KBM-7 (cell line): ENCODE measurements around the gene CEMIP2.
A peak's percentile ranks its signal among the peaks of the same experiment; 100 is the strongest.
"Not testable (repeated sequence)": the region's sequence is repeated elsewhere in the genome, so short reads cannot be mapped to it uniquely, and the experiment has no call there.

Experiments used
- DNase-seq: peaks from one replicate; pipeline ENCODE4 v3.0.0-alpha.2; 2015
- in situ Hi-C: fragments of 300-500 bp; cut with MboI; formaldehyde crosslinking; loops from 2 replicates; pipeline ENCODE4 v1.14.3; 2020; ENCODE audit warnings: low sequenced_read_pairs, low pct_unique_long_range_greater_than_20kb, mixed read lengths

CEMIP2 gene

DNA sequence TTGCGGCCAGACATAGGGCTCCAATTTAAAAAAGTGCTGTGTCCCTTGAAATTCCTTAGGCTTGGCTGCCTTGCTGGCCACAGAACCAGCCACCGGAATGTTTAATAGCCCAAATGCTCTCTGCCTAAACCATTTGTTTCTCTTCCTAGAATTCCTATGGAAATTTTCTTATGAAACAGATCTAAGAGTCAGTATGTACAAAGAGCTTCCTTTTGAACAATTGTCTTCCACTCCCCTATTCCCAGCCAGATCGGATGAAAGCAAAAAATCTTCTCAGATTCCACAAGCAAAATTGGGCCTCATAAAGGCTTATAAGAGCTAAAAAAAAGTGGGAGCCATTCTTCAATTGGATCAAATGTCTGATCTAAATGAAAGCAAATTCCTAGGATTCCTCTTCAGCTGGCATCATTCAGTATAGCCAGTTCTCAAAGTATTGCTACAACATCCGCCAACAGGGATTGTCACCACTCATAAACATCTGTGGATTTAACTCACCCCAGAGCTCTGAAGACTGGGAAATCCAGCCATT is 104.3 kb downstream of the CEMIP2 start:
- in situ Hi-C loops: no loop called here
- DNase-seq: no peak

DNA sequence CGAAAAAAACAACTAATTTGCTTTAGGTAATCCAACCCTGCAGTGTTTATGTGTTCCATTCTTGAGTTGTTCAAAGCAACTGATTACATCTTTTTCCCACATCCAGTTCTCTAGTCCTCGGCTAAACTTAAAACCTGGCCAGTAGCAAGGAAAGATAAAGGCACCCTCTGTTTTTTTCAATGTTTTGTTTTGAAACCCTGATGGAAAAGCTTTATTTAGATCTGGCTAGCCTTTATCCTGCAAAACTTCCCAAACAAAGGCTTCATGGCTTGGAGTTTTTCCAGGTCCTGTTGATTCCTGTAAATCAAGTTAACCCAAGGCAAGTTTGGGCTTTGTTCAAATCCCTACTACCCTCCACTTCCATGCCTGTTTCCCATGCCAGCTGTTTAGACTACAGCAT is 105.1 kb downstream of the CEMIP2 start:
- in situ Hi-C loops: no loop called here
- DNase-seq: no peak

DNA sequence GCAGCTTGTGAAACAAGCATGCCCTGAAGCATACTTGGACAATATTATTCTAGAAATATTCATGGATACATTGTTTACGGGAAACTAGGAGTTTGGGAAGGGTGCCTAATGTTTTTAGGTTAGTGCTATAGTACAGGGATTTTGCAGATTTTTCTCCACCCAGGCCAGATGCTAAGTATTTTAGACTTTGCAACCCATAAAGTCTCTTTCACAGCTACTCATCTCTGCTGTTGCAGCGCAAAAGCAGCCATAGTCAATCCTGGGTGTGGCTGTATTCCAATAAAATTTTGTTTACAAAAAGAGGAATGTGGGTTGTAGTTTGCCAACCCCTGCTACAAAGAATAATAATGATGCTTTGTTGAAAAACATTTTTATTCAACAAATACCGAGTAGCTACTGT is 106.2 kb downstream of the CEMIP2 start:
- in situ Hi-C loops: no loop called here
- no peak for DNase-seq

DNA sequence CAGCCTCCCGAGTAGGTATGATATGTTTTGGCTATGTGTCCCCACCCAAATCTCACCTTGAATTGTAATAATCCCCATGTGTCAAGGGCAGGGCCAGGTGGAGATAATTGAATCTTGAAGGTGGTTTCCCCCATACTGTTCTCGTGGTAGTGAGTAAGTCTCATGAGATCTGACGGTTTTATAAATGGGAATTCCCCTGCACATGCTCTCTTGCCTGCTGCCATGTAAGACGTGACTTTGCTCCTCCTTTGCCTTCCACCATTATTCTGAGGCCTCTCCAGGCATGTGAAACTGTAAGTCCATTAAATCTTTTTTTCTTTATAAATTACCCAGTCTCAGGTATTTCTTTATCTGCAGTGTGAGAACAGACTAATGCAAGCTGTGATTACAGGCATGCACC is 111.0 kb downstream of the CEMIP2 start:
- DNase-seq, in situ Hi-C loops: not testable (repeated sequence)

DNA sequence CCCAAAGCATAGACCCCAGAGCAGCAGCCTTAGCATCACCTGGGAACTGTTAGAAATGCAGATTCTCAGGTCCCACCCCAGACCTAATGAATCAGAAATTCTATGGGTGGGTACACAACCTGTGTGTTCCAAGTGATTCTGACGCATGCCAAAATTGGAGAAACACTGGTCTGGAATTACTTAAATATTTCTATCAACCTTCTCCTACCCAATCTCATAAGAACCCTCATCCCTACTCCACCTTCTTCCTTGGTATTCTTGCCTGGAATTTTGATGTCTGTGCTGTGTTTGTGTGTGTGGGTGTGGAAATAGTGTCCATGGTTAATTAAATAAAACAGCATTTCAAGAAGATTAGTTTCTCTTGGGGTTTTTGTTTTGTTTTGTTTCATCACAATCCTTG is 111.8 kb downstream of the CEMIP2 start:
- in situ Hi-C loops: no loop called here
- no peak for DNase-seq

DNA sequence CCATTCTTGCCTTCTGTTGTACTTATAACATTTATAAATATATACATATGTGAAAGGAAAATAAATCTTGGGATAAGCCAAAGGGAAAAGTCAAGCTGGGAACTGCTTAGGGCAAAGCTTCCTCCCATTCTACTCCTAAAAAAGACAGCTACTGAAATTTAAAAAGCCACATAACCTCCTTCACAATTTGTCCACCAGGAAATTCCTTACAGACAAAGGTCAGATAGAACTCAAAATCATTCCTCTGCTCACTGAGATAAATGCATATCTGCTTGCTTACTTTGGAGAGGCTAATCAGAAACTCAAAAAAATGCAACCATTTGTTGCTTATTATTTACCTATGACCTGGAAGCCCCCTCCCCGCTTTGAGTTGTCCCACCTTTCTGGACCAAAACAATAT is 112.5 kb downstream of the CEMIP2 start:
- in situ Hi-C loops: no loop called here
- DNase-seq: no peak

DNA sequence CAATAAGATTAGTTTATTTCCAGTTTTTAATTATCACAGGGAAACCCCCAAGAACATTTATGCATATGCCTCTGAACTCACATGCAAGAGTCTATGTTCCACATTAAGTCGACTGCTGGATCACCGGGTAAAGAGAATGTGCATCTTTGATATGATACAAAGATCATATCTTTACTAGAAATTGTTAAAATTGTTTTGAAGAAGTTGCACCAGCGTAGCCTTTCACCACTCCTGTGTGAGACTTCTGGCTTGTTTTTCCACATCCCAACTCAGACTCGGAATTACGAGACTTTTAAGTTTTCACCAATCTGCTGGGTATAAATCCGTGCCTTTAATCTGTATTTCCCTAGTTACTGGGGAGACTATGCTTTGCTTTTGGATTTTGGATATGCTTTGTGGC is 113.2 kb downstream of the CEMIP2 start:
- DNase-seq: no peak
- in situ Hi-C loops: no loop called here

DNA sequence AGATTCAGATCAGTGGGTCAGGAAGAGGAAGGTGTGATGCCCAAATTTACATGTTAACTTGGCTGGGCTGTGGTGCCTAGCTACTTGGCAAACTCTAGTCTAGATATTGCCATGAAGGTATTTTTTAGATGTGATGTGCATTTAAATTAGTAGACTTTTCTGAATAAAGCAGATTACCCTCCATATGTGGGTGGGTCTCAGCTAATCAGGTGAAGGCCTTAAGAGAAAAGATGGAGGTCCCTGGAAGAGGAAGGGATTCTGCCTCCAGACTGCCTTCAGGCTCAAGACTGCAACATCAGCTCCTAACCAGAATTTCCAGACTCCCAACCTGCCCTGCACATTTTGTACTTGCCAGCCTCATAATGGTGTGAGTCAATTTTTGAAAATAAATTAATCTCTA is 115.8 kb downstream of the CEMIP2 start:
- DNase-seq: no peak
- in situ Hi-C loops: no loop called here

DNA sequence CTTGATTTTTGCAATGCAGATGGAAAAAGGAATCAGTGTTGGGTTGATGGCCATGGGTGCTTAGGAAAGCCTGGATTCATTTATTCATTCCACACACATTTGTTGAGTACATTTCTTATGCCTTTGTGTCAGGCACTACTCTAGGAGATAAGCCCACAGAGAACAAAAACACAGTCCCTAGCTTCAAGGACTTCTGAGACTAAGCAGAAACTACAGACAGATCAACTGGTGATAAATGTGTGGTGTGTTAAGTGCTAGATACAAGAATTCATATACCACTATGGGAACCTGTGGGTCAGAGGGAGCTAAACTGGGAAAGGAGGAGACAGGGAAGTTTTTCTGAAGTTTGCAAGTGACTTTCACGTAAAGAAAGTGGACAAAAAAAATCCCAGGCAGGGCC is 119.9 kb downstream of the CEMIP2 start:
- DNase-seq: no peak
- in situ Hi-C loops: no loop called here

DNA sequence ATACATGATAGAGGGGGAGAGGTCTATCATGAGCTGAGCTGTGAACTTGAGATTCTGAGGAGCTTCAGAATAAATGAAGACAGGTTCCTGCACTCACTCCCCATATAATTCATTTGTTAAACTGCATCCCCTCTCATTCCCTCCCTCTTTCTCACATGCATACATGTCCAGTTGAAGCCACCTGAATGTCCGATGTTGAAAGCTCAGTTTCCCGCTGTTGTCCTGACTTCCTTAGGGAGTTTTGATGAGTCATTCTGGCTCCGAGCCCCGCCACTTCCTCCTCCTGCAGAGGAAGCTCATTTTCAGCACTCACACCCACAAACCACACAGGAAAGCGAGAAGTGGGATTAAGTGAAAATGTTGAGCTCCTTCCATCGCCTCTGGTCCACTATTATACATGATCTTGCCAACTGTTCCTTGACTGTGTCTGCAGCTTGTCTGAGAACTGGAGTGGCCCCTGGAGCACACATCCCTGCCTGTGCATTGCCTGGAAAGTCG is 121.2 kb downstream of the CEMIP2 start:
- in situ Hi-C loops: no loop called here
- peak; percentile 91 for DNase-seq

DNA sequence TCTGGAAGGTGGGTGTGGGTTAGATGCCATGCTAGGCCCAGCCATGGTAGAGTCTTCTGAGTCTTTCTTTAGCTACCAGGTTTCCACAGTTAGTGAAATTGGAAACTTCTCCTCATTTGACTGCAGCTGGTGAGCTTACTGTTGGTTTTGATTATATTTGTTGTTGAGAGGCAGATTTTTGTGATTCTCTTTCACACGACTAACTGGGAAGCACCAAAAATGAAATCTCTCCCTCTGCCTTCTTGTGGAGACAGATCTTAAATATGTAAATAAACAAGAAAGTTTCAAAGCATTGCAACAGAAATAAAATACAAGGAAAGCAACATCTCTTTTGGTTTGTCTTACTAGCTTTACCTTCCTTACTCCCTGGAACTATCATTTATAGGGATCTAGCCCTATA is 122.2 kb downstream of the CEMIP2 start:
- DNase-seq: no peak
- in situ Hi-C loops: no loop called here

DNA sequence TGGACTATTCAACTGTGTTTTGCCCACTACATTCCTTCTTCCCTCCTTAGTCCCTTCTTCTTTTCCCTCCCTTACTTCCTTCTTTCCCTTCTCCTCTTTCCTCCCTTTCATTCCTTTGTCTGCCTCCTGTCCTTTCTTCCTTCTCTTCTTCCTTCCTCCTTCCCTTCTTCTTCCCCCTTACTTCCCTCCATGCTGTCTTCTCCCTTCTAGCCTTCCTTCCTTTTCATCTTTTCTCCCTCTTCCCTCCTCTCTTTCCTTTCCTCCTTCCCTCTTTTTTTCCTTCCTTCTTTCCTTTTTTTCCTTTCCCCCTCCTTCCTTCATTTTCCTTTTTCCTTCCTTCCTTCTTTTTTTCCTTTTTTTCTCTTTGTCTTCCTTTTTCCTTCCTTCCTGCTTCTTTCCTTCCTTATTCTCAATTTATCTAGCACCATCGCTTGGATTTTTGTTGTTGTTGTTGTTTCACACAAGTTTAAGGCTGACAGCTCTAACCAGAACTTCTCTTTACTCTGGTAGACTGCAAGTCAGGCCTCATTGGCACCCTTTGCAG is 123.4 kb downstream of the CEMIP2 start:
- in situ Hi-C loops: no loop called here
- no peak for DNase-seq

DNA sequence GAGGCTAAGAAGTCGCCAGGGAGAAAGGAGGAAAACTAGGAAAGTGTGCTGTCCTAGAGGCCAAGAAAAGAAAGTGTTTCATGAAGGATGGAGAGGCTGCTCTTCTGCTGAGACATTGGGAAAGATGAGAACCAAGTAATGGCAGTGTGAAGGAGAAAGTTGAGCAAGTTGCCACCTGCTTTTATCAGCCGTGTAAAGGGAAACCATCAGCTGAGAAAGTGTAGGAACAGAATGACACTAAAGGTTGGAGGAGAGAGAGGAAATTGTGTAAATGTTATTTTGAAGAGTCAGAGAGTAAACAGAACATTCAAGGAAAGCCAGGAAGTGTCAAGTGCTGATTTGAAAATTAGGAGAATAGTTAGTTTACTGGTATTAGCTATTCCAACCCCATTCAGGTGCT is 125.0 kb downstream of the CEMIP2 start:
- in situ Hi-C loops: no loop called here
- no peak for DNase-seq

DNA sequence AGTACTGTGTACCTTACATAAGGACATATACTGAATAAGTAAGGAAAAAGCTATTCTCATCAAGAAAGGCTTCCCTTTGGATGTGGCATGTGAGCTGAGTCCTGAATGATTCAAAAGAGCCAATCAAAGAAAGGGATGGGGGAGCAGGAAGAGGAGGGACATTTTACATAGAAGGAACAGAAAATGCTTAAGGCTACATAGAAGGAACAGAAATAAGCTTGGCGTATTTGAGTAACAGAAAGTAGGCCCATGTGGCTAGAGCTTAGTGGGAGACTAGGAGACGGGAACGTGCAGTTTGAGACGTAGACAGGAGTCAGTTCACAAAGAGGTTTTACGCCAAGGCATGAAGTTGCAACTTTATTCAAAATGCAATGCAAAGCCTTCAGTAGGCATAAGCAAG is 126.3 kb downstream of the CEMIP2 start:
- DNase-seq: no peak
- in situ Hi-C loops: no loop called here

DNA sequence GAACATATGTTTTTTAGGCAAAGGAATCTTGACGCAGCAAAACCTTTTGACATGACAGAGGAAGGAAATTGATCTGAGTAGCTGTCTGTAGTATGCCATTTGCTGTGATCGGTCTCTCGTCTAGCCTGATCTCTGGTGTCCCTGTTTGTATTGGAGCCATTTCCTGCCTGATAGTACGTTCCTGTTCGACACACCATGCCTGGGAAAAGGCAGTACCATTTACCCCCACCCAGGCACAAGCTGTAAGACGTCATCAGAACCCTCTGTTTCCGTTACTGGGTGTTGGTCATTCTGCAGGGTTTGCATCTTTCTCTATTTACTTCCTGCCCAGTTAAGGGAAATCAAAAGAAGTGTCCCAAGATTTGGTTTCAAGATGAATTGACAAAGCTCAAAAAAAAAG is 129.7 kb downstream of the CEMIP2 start:
- no peak for DNase-seq
- in situ Hi-C loops: no loop called here

DNA sequence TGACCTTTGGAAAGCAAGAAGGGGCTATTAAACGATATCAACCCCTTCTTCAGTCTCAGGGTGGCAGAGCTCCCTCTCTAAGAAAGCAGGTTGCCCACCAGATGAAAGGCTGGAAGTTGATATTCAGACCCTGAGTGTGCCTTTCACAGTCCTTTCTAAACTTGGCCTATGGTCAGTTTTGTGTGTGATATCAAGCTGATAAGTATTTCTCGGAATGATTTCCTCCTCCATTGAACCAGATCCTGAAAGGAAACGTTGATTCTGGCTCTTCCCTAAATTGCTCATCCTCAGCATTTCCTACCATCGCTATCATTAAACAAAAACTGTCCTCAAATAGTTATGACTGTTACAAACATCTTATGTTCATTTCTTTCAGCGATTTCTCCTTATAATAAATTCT is 130.4 kb downstream of the CEMIP2 start:
- in situ Hi-C loops: no loop called here
- DNase-seq: no peak

DNA sequence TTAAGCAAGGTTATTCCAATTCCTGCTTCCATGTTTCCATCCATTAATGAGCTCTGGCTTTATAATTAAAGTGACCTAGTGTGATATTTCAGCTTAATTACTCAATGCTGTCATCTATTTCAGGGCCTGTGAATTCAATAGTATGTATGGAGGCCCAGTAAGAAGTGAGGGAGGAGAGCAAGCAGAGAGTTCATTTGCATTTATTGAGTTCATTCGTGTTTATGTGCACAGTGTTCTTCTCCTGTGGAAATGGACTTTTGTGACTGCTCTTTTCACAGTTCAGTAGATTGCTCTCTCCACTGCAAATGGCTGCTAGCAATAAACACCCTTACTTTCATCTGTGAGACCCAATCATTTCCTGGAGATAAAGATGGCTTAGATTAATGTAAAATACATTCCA is 130.9 kb downstream of the CEMIP2 start:
- DNase-seq: no peak
- in situ Hi-C loops: no loop called here

DNA sequence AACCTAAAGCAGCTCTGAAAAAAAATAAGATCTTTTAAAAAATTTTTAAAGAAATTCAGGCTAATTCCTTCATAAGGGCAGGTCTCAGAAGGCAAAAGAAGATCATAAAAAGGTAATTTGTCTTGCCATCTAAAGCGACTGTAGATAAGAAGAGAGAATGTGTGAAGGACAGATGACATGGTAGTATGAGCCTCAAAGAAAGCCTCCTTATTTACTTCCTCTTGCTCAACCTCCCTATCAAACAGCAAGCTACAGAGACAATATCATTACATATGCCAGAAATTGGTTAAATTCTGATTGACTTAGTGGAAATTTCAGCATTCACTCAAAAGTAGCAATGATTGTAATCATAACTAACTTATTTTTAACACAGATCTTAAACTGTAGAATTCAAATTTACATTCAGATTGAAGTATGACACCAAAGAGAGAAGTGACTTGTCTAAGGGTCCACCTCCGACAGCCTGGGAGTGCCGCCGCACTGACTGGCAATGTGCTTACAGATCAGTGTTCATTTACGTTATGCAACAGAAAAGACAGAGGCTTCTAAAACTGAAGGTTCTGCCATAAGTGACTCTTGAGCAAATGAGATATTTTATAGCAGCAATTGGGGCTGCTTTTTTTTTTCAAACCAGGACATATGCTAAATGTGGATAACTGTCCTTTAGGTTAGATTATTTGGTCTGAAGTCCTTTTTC is 132.0 kb downstream of the CEMIP2 start:
- DNase-seq: no peak
- in situ Hi-C loops: no loop called here

DNA sequence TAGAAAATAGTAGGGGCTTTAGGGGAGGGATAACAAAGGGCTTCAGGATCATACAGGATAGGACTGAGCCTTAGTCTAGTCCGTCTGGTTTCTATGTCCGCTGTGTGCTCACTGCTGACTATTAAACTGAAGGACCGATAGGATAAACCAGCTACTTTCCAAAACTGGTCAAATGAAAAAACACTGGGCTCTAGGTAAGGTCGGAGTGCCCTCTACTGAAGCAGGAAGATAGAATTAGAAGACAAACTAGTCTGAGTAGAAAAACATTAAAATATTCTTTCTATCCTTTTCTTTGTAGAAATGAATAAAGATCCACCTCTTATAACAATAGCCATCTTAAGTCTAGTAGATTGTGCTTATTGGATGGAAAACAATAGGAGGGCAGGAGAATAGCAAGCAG is 133.6 kb downstream of the CEMIP2 start:
- in situ Hi-C loops: no loop called here
- no peak for DNase-seq
